Measurements from ENCODE around the gene PKMYT1. TPM values are rescaled to one million over a fixed set of nuclear protein-coding genes. Genes with fewer than 3 reads are reported as not detected.
A peak's percentile ranks its signal among the peaks of the same experiment; 100 is the strongest.

The PKMYT1 gene
- 107 and 120 TPM in 2 replicates for total RNA-seq

DNA sequence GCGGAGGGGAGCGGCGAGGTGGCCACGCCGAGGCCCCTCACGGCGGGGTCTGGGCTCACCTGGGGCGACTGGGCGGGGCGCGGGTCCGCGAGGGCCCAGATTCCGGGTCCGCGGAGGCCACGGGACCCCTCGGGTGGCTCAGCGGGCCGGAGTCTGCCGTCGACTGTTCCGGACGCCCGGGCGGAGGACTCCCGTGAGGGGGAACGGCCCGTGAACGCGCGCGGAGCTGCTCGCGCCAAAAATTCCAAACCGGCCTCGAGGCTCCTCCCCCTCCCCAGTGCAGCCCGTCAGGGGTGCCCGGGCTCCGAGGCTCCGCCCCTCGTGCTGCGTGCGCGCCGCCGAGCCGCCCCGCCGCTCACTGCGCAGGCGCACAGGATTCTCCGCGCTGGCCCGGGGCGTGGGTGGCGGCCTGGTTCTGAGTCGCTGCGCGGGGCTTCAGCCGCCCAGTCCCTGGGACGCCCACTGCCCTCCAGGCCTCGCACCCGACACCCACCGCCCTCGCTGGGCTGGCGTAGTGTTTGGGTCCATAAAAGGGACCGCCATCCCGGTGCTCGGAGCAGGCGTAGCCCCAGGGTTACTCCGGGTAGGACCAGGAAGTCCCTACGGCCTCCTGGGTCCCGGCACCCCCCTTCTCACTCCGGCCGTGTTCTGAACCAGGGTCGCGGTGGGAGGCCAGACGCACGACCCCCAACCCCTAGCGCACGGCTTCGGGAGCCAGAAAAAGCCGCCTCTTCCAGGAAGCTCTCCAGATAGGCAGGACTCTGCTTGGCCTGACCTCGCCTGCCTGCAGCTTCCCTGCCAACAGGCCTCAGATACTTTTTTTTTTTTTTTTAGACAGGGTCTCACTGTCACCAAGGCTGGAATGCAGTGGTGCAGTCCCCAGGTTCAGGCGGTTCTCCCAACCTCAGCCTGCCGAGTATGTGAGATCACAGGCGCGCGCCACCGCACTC, at the start of gene PKMYT1:
PKMYT1 (minus strand) TSS at position 220 of the 950 bp plus-strand sequence. CDS start 789 bp downstream, outside the sequence.
- TF ChIP-seq CTCF (conservative IDR thresholded peaks at IDR 0.05; ENCODE audit: low read depth, low read length): no peak
- peak within 1 kb of the TSS; percentile 90 for H3K4me3 ChIP-seq (ENCODE audit: low read depth, low read length)
- DNase-seq (ENCODE audit: low read depth): no peak

DNA sequence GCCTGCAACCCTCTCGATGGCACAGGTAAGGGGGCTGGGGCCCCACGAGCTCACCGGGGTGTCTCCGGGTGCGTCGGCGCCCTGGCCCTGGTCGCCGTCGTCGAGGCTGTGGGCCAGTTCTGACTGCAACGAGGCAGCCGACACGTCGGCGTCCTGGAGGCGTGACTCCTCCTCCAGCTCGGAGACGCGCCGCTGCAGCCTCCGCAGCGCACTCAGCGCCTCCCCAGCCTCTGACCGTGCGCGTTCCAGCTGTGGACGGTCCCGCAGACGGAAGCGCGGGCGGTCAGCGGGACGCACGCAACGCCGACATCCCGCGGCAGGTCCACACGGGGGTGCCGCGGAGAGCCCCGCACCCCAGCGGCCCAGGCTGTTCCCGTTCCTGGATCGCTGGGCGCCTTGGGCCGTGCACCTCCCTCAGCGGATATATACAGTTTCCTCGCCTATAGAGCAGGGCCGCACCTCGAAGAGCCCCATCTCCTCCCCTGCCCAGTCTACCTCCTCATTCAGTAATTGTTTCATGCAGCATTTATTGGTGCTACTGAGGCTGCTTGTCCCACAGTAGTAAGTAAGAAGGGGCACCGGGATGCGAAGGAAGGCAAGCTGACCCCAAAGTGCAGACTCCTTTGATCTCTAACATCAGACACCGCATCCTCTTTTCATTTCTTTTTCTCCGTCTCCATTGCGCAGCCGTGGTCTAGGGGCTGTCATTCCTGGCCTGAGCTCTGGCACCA, 49.4 kb upstream of the PKMYT1 start:
- no peak for TF ChIP-seq CTCF (conservative IDR thresholded peaks at IDR 0.05; ENCODE audit: low read depth, low read length)
- peak overlapping the region; percentile 40 for H3K4me3 ChIP-seq (ENCODE audit: low read depth, low read length)
- no peak for DNase-seq (ENCODE audit: low read depth)

- no peak for TF ChIP-seq CTCF (conservative IDR thresholded peaks at IDR 0.05; ENCODE audit: low read depth, low read length)
- no peak overlapping the region for H3K4me3 ChIP-seq (ENCODE audit: low read depth, low read length)
- no peak for DNase-seq (ENCODE audit: low read depth)
Measured at GRCh38 chr16:3028716-3029319, 48.6 kb upstream of the PKMYT1 start.

DNA sequence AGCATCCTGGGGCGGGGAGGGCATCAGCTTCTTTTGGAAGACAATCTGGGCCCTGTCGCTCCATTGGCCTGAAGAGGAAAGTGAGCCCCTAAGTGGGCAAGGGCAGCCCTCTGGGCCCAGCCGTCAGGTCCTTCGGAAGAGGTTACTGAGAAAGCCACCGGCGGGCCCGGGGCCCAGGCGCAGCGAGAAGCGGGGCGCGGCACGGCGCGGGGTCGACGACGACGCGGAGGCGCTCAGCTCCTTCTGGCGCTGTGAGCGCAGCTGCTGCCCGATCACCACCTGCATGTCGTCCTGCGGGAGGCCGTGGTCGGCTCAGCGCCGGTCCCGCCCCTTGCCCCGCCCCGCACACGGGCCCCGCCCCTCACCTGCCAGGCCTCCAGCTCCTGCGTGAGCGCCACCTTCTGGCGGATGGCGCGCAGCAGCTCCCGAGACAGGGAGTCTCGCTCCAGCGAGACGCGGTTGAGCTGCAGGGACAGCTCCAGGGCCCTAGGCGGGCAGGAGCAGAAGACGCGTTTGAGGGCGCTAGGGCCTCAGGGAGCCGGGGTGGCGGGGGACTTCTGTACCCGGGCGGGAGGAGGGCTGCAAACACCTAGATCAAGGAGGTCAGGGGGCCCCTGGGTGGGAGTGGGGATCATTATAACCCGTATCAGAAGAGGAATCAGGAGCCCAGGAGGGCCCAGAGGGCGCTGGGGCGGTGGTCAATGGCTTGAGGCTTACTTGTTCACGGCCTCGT, 47.9 kb upstream of the PKMYT1 start:
- TF ChIP-seq CTCF (conservative IDR thresholded peaks at IDR 0.05; ENCODE audit: low read depth, low read length): peak; percentile 69
- no peak for DNase-seq (ENCODE audit: low read depth)
- peak overlapping the region; percentile 14 for H3K4me3 ChIP-seq (ENCODE audit: low read depth, low read length)

DNA sequence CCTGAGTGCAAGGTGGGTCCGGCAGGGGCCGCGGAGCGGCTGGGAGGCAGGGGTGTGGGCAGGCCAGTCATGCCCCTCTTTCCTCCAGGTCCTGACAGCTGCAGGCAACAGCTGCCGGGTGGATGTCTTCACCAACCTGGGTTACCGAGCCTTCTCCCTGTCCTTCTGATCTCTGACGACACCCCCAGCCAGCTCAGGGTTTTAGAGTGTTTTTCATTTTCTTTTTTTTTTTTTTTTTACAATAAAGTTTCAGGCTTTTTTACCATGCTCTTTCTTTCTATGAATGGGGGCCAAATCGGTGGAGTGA, 47.2 kb upstream of the PKMYT1 start:
- TF ChIP-seq CTCF (conservative IDR thresholded peaks at IDR 0.05; ENCODE audit: low read depth, low read length): no peak
- no peak overlapping the region for H3K4me3 ChIP-seq (ENCODE audit: low read depth, low read length)
- no peak for DNase-seq (ENCODE audit: low read depth)

GRCh38 chr16:3026609-3027488, 46.6 kb upstream of the PKMYT1 start:
- H3K4me3 ChIP-seq (ENCODE audit: low read depth, low read length): no peak overlapping the region
- no peak for DNase-seq (ENCODE audit: low read depth)
- TF ChIP-seq CTCF (conservative IDR thresholded peaks at IDR 0.05; ENCODE audit: low read depth, low read length): no peak

Data from epithelial cell of proximal tubule (primary cell).